Colonic mucosa (tissue), 4 donors: ENCODE data around the gene TAF11L11. TPM values are rescaled to one million over a fixed set of nuclear protein-coding genes. Genes with fewer than 3 reads are reported as not detected.
"Not testable (repeated sequence)": the region's sequence is repeated elsewhere in the genome, so short reads cannot be mapped to it uniquely, and the experiment has no call there.

Experiments used
- DNase-seq: peaks from one replicate; pipeline ENCODE4 v3.0.0-alpha.2; 2020
- H3K27ac ChIP-seq: fragments of 200-600 bp; one replicate; pipeline ENCODE4 v1.8.0; 2021
- H3K27me3 ChIP-seq: fragments of 200-600 bp; one replicate; pipeline ENCODE4 v1.8.0; 2021
- H3K36me3 ChIP-seq: fragments of 200-600 bp; one replicate; pipeline ENCODE4 v1.8.0; 2021
- H3K4me1 ChIP-seq: fragments of 200-600 bp; one replicate; pipeline ENCODE4 v1.8.0; 2021; ENCODE audit warnings: mild to moderate bottlenecking
- H3K4me3 ChIP-seq: fragments of 200-600 bp; one replicate; pipeline ENCODE4 v1.8.0; 2021
- H3K9ac ChIP-seq, 2 donors: one replicate each; pipeline ENCODE4 v1.7.0; 2013; ENCODE audit warnings: control low read depth in 2 of 2, low read depth in 2 of 2, low read length in 2 of 2
- H3K9me3 ChIP-seq: fragments of 200-600 bp; one replicate; pipeline ENCODE4 v1.8.0; 2021
- CTCF ChIP-seq: fragments of 200-600 bp; IDR thresholded peaks from one replicate; pipeline ENCODE4 v1.8.0; 2022; ENCODE audit warnings: antibody characterized with exemption, mild to moderate bottlenecking
- intact Hi-C: fragments of 100-400 bp; cut with DNase I; formaldehyde crosslinking; loops from one replicate; pipeline ENCODE4 v1.14.1; 2022
- total RNA-seq, 2 donors: library from RNA; stranded (reverse); fragmentation: NEBNext Ultra II Directional in 1 of 2; extraction: Animal tissue kit (Norgen Biotek cat#: 25700) in 1 of 2; gene quantifications; one replicate each; pipeline ENCODE4 v1.2.1, GENCODE V29; 2021
- donor health status: healthy.
- donor health status: DM: no; HTN: no; CAD: no.
- donor health status: DM: no; HTN: no; CAD: no.

TAF11L11 gene
- total RNA-seq, 2 donors from 2014 or later, result not detected

GRCh38 chr5:17619354-17619753 lies 15.4 kb downstream of the TAF11L11 start:
- H3K4me3 ChIP-seq, result no peak overlapping the region
- no peaks in the 10 kb centered on the region for H3K4me1 ChIP-seq
- TF ChIP-seq CTCF, result no peak
- no peak overlapping the region for H3K27ac ChIP-seq
- no peaks in the 10 kb centered on the region for H3K27me3 ChIP-seq
- DNase-seq, result no peak
- H3K9me3 ChIP-seq, result no peaks in the 10 kb centered on the region
- no peaks in the 10 kb centered on the region for H3K36me3 ChIP-seq
- intact Hi-C loops, result no loop called here
- no peak overlapping the region for H3K9ac ChIP-seq

- no peak overlapping the region for H3K9ac ChIP-seq
- no peaks in the 10 kb centered on the region for H3K4me1 ChIP-seq
- no peak for TF ChIP-seq CTCF
- no peaks in the 10 kb centered on the region for H3K36me3 ChIP-seq
- H3K9me3 ChIP-seq, result no peaks in the 10 kb centered on the region
- no peak overlapping the region for H3K27ac ChIP-seq
- no peaks in the 10 kb centered on the region for H3K27me3 ChIP-seq
- no peak overlapping the region for H3K4me3 ChIP-seq
- intact Hi-C loops, result no loop called here
- no peak for DNase-seq
Measured at GRCh38 chr5:17620627-17621026, 16.6 kb downstream of the TAF11L11 start.

- intact Hi-C loops, result no loop called here
- Histone ChIP-seq H3K4me1 (no peaks in the 10 kb centered on the region), H3K36me3 (no peaks in the 10 kb centered on the region), H3K4me3 (no peak overlapping the region), H3K9me3 (no peaks in the 10 kb centered on the region), H3K9ac (no peak overlapping the region), H3K27ac (no peak overlapping the region), H3K27me3 (no peaks in the 10 kb centered on the region)
- DNase-seq, result no peak
- TF ChIP-seq CTCF, result no peak
Measured at GRCh38 chr5:17625686-17626085, 21.7 kb downstream of the TAF11L11 start.

- H3K4me3 ChIP-seq, DNase-seq, H3K4me1 ChIP-seq, H3K27me3 ChIP-seq, H3K9ac ChIP-seq, H3K9me3 ChIP-seq, H3K27ac ChIP-seq, H3K36me3 ChIP-seq, intact Hi-C loops: not testable (repeated sequence)
Measured at GRCh38 chr5:17631788-17632187, 27.8 kb downstream of the TAF11L11 start, which contains the start of gene TAF11L13. Gene TAF11L13 (plus strand): TSS chr5:17632088.

- H3K36me3 ChIP-seq, result no peaks in the 10 kb centered on the region
- intact Hi-C loops, result no loop called here
- no peak for TF ChIP-seq CTCF
- no peak within 1 kb of the TSS for H3K4me3 ChIP-seq
- no peaks in the 10 kb centered on the region for H3K27me3 ChIP-seq
- no peaks in the 10 kb centered on the region for H3K9me3 ChIP-seq
- no peaks in the 10 kb centered on the region for H3K4me1 ChIP-seq
- no peak for DNase-seq
- H3K27ac ChIP-seq, result no peak within 1 kb of the TSS
- no peak within 1 kb of the TSS for H3K9ac ChIP-seq
Measured at GRCh38 chr5:17634160-17634559, 30.2 kb downstream of the TAF11L11 start, which contains the start of gene TAF11L14. Gene TAF11L14 (plus strand): TSS chr5:17634460.

- intact Hi-C loops, H3K27ac ChIP-seq, DNase-seq, H3K36me3 ChIP-seq, H3K27me3 ChIP-seq, H3K4me3 ChIP-seq, H3K4me1 ChIP-seq, H3K9me3 ChIP-seq, H3K9ac ChIP-seq: not testable (repeated sequence)
Measured at GRCh38 chr5:17649232-17649631, 45.2 kb downstream of the TAF11L11 start.

GRCh38 chr5:17655201-17655759 lies 51.3 kb downstream of the TAF11L11 start:
- intact Hi-C loops, DNase-seq, H3K27ac ChIP-seq, H3K4me3 ChIP-seq, H3K4me1 ChIP-seq, H3K9me3 ChIP-seq, H3K27me3 ChIP-seq, H3K9ac ChIP-seq, H3K36me3 ChIP-seq: not testable (repeated sequence)

Other genes starting within 250 kb of the TAF11L11 start
- not detected for gene TAF11L2, start 106.0 kb upstream of the TAF11L11 start, total RNA-seq
- gene TAF11L3, start 85.8 kb upstream of the TAF11L11 start, total RNA-seq, result not detected
- gene TAF11L4, start 82.4 kb upstream of the TAF11L11 start, total RNA-seq, result not detected
- gene TAF11L5, start 78.9 kb upstream of the TAF11L11 start, total RNA-seq, result not detected
- gene TAF11L6, start 75.5 kb upstream of the TAF11L11 start, total RNA-seq, result not detected
- gene TAF11L7, start 18.4 kb upstream of the TAF11L11 start, total RNA-seq, result not detected
- not detected for gene TAF11L8, start 13.2 kb upstream of the TAF11L11 start, total RNA-seq
- gene TAF11L9, start 9.8 kb upstream of the TAF11L11 start, total RNA-seq, result not detected
- not detected for gene TAF11L10, start 6.4 kb upstream of the TAF11L11 start, total RNA-seq
- gene TAF11L12, start 6.2 kb downstream of the TAF11L11 start, total RNA-seq, result not detected
- not detected for gene TAF11L13, start 27.9 kb downstream of the TAF11L11 start, total RNA-seq
- not detected for gene TAF11L14, start 30.3 kb downstream of the TAF11L11 start, total RNA-seq